ENCODE measurements around the gene SEPTIN3. TPM values are rescaled to one million over a fixed set of nuclear protein-coding genes. Genes with fewer than 3 reads are reported as not detected.

Gene SEPTIN3
- total and polyA plus RNA-seq, 9 of the 15 experiments (the other 6 are each of a cell fraction or from before 2014, with no cell fraction given), result 0.06 TPM; not detected in 8

DNA sequence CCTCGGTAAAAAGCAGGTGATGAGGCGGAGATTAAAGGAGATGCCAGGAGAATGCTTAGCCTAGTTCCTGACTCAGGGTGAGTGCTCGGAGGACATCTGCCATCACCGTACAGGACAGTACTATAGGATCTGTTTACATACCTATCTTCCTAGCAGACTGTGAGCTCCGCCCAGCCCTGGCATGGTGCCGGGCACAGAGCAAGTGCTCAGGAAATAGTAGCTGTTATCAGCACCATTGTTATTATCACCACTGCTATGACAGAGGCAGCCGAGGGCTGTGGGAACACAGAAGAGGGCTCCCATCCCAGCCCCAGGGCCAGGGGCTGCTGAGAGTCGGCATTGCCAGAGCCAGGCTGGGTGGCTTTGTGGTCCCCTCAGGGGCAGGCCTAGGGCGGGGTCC lies 642 bp upstream of the SEPTIN3 start:
- ATAC-seq, result peak; percentile 33; the same call in 2 of the 3 replicates
- no peak overlapping the region for H3K4me2 ChIP-seq (ENCODE audit: insufficient read depth, low read length)
- FAIRE-seq, result no peak
- no peak overlapping the region for H3K27ac ChIP-seq (ENCODE audit: extremely low read depth, low read depth, low read length)
- H3K4me3 ChIP-seq, result no peak overlapping the region
- in situ Hi-C loops (cut with MboI) (loop anchor here (25.0 kb wide), 1 partner anchor 469 kb away; the partner anchor contains the start of gene NFAM1), intact Hi-C loops (cut with micrococcal nuclease) (loop anchor here (10.0 kb wide), 2 partner anchors 106 to 146 kb away; partner anchors contain the start of genes NAGA, PHETA2 and SMDT1)
- WGBS (ENCODE audit: insufficient coverage, low coverage, missing lambda C conversion rate), result 12% methylated on average over 7 of the region's 9 CpGs
- no peaks in the 10 kb centered on the region for H3K36me3 ChIP-seq (ENCODE audit: control insufficient read depth, insufficient read depth, low read length)
- peak in 1 of 4 experiments; percentile 13 for DNase-seq (ENCODE audit: extremely low read depth in 1 of 4, low spot score in 3 of 4)
- no peaks in the 10 kb centered on the region for H4K20me1 ChIP-seq (replicated peaks; ENCODE audit: control insufficient read depth, insufficient read depth, low read length)
- no peaks in the 10 kb centered on the region for H3K9me3 ChIP-seq (replicated peaks; ENCODE audit: control insufficient read depth, insufficient read depth, low read depth, low read length)
- BruUV-seq (replicated peaks), result no TSS peak
- POLR2A ChIA-PET, result interaction anchor here (1.2 kb wide), 1 partner anchor 22 kb away, joined by 4 read pairs; the partner anchor contains the start of gene CENPM
- peak overlapping the region in 1 of 2 experiments; percentile 26; a peak in 1 of 4 replicates for H3K9ac ChIP-seq (ENCODE audit: insufficient read depth in 1 of 2, low read depth in 2 of 2, low read length in 2 of 2)
- H3K4me1 ChIP-seq (replicated peaks in 1 of 2; ENCODE audit: control insufficient read depth in 2 of 2, insufficient read depth in 2 of 2, low read length in 2 of 2), result peaks cover 4 to 11% of the 10 kb centered on the region in 2 experiments; a peak in 4 of 5 replicates
- H3K27me3 ChIP-seq (ENCODE audit: control insufficient read depth in 2 of 2, insufficient read depth in 2 of 2, low read length in 2 of 2), result peaks cover 0 to 22% of the 10 kb centered on the region in 2 experiments; a peak in 4 of 5 replicates
- H3K79me2 ChIP-seq (ENCODE audit: control insufficient read depth, insufficient read depth, low read length), result no peaks in the 10 kb centered on the region
- 0 out of 2 replicates have a peak overlapping the region, but pooled peaks have one; percentile 16 for H2AFZ ChIP-seq (ENCODE audit: low read depth, low read length)
- CTCF ChIA-PET (ENCODE audit: low intra/inter-chr PET ratio), result no interaction called here
- TF ChIP-seq, protein P1, sequence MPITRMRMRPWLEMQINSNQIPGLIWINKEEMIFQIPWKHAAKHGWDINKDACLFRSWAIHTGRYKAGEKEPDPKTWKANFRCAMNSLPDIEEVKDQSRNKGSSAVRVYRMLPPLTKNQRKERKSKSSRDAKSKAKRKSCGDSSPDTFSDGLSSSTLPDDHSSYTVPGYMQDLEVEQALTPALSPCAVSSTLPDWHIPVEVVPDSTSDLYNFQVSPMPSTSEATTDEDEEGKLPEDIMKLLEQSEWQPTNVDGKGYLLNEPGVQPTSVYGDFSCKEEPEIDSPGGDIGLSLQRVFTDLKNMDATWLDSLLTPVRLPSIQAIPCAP (CRISPR knock-in tag; IDR thresholded peaks at IDR 0.05; ENCODE audit: borderline replicate concordance), result no peak
- TF ChIP-seq, protein P2, sequence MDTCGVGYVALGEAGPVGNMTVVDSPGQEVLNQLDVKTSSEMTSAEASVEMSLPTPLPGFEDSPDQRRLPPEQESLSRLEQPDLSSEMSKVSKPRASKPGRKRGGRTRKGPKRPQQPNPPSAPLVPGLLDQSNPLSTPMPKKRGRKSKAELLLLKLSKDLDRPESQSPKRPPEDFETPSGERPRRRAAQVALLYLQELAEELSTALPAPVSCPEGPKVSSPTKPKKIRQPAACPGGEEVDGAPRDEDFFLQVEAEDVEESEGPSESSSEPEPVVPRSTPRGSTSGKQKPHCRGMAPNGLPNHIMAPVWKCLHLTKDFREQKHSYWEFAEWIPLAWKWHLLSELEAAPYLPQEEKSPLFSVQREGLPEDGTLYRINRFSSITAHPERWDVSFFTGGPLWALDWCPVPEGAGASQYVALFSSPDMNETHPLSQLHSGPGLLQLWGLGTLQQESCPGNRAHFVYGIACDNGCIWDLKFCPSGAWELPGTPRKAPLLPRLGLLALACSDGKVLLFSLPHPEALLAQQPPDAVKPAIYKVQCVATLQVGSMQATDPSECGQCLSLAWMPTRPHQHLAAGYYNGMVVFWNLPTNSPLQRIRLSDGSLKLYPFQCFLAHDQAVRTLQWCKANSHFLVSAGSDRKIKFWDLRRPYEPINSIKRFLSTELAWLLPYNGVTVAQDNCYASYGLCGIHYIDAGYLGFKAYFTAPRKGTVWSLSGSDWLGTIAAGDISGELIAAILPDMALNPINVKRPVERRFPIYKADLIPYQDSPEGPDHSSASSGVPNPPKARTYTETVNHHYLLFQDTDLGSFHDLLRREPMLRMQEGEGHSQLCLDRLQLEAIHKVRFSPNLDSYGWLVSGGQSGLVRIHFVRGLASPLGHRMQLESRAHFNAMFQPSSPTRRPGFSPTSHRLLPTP (IDR thresholded peaks at IDR 0.05; ENCODE audit: borderline replicate concordance, extremely low read depth, insufficient read length), result no peak
- TF ChIP-seq NFIC (IDR thresholded peaks at IDR 0.05), result peak; percentile 46
- no peaks in the 10 kb centered on the region for H3K9me1 ChIP-seq (ENCODE audit: control insufficient read depth, insufficient read depth, low read length)
